ENCODE measurements around the gene KCNIP1.

GRCh38 chr5:170650850-170651249, 147.0 kb downstream of the KCNIP1 start:
- no peak for TF ChIP-seq CTCF (IDR thresholded peaks at IDR 0.05; ENCODE audit: low read depth, low read length)
- TF ChIP-seq POLR2A (IDR thresholded peaks at IDR 0.05; ENCODE audit: extremely low read depth, insufficient read length) = no peak
- no peak for TF ChIP-seq MYC (IDR thresholded peaks at IDR 0.05; ENCODE audit: low read depth, low read length)

Measured in NB4 (cell line).